HUDEP-2 (cell line): ENCODE data around the gene NIPSNAP2.
"Not testable (repeated sequence)": the region's sequence is repeated elsewhere in the genome, so short reads cannot be mapped to it uniquely, and the experiment has no call there.

Experiments used
- DNase-seq, 76 experiments: peaks; one replicate each; lab custom pipeline; 2025; ENCODE audit not compliant: unreplicated experiment in 76 of 76; lab: John Stamatoyannopoulos, UW

The NIPSNAP2 gene

GRCh38 chr7:55973747-55974250, 9.4 kb downstream of the NIPSNAP2 start:
- no peak for DNase-seq

GRCh38 chr7:55975988-55976633, 11.7 kb downstream of the NIPSNAP2 start:
- DNase-seq: no peak

- peak in 54 of 76 experiments; percentile 4 to 62 (median 27) for DNase-seq
Measured at GRCh38 chr7:55977831-55978230, 13.4 kb downstream of the NIPSNAP2 start.

GRCh38 chr7:55980266-55980665, 15.9 kb downstream of the NIPSNAP2 start:
- DNase-seq: no peak

- DNase-seq: no peak
Measured at GRCh38 chr7:55983537-55983936, 19.2 kb downstream of the NIPSNAP2 start.

- no peak for DNase-seq
Measured at GRCh38 chr7:55992346-55992745, 28.0 kb downstream of the NIPSNAP2 start.

- no peak for DNase-seq
Measured at GRCh38 chr7:55996856-55997500, 32.6 kb downstream of the NIPSNAP2 start.

GRCh38 chr7:56003749-56004148, 39.4 kb downstream of the NIPSNAP2 start:
- no peak for DNase-seq

- no peak for DNase-seq
Measured at GRCh38 chr7:56007167-56007652, 42.8 kb downstream of the NIPSNAP2 start.

GRCh38 chr7:56007891-56008290, 43.5 kb downstream of the NIPSNAP2 start:
- no peak for DNase-seq

GRCh38 chr7:56009695-56010094, 45.3 kb downstream of the NIPSNAP2 start:
- DNase-seq: no peak

GRCh38 chr7:56017015-56017414, 52.6 kb downstream of the NIPSNAP2 start:
- DNase-seq: not testable (repeated sequence)

GRCh38 chr7:56019501-56019900, 55.1 kb downstream of the NIPSNAP2 start:
- no peak for DNase-seq

GRCh38 chr7:56023500-56023899, 59.1 kb downstream of the NIPSNAP2 start:
- no peak for DNase-seq

- no peak for DNase-seq
Measured at GRCh38 chr7:56026538-56026937, 62.2 kb downstream of the NIPSNAP2 start.

- DNase-seq: no peak
Measured at GRCh38 chr7:56028942-56029630, 64.7 kb downstream of the NIPSNAP2 start.

GRCh38 chr7:56030340-56030739, 66.0 kb downstream of the NIPSNAP2 start:
- no peak for DNase-seq

- not testable (repeated sequence) for DNase-seq
Measured at GRCh38 chr7:56031556-56031955, 67.2 kb downstream of the NIPSNAP2 start.

GRCh38 chr7:56032578-56032977, 68.2 kb downstream of the NIPSNAP2 start:
- DNase-seq: not testable (repeated sequence)

- peak in 63 of 76 experiments; percentile 2 to 73 (median 46) for DNase-seq
Measured at GRCh38 chr7:56033671-56034432, 69.5 kb downstream of the NIPSNAP2 start.

GRCh38 chr7:56040730-56041129, 76.3 kb downstream of the NIPSNAP2 start:
- DNase-seq: no peak
